H1 (cell line): ENCODE results near the gene ZFP91. TPM values are rescaled to one million over a fixed set of nuclear protein-coding genes. Genes with fewer than 3 reads are reported as not detected.

Source experiments
- CTCF ChIA-PET: fragments of 300-600 bp; sonication (Branson Sonifier 250); formaldehyde crosslinking; loops from one replicate; lab custom pipeline; 2021; ENCODE audit not compliant: partially characterized antibody; lab: Charles Lee
- POLR2A ChIA-PET: fragments of 300-600 bp; sonication (Branson Sonifier 250); formaldehyde crosslinking; loops from one replicate; lab custom pipeline; 2021; ENCODE audit warnings: inconsistent platforms; ENCODE audit not compliant: partially characterized antibody; lab: Charles Lee
- DNase-seq, 2 experiments: peaks; one replicate each; pipeline versions ENCODE4 v3.0.0 to v3.0.0-alpha.2; 2010 to 2022; ENCODE audit warnings: low spot score in 2 of 2, low read depth in 1 of 2, mixed read lengths in 1 of 2
- FAIRE-seq: peaks from 2 replicates; lab custom pipeline; 2011; peaks lifted over from hg19 to GRCh38; lab: Jason Lieb, UNC
- H2AFZ ChIP-seq: 2 replicates; pipeline ENCODE4 v1.8.1; 2012; ENCODE audit warnings: low read length, inconsistent platforms
- H2AK5ac ChIP-seq: 2 replicates; pipeline ENCODE4 v1.6.1; 2013; ENCODE audit warnings: low read depth, low read length
- H2BK120ac ChIP-seq: replicated peaks from 2 replicates; pipeline ENCODE3; 2013; ENCODE audit warnings: low read depth, low read length, inconsistent platforms
- H2BK12ac ChIP-seq: 2 replicates; pipeline ENCODE4 v1.6.1; 2013; ENCODE audit warnings: low read depth, low read length
- H2BK15ac ChIP-seq: 2 replicates; pipeline ENCODE4 v1.6.1; 2013; ENCODE audit warnings: low read length
- H2BK20ac ChIP-seq: 2 replicates; pipeline ENCODE4 v1.6.1; 2013; ENCODE audit warnings: low read length
- H2BK5ac ChIP-seq: 2 replicates; pipeline ENCODE4 v1.6.1; 2013; ENCODE audit warnings: low read depth, low read length
- H3K14ac ChIP-seq: 2 replicates; pipeline ENCODE4 v1.6.1; 2013; ENCODE audit warnings: inconsistent platforms; ENCODE audit not compliant: insufficient read length
- H3K18ac ChIP-seq: 2 replicates; pipeline ENCODE4 v1.6.1; 2013; ENCODE audit warnings: low read length; ENCODE audit errors: extremely low read depth
- H3K23ac ChIP-seq: 2 replicates; pipeline ENCODE4 v1.6.1; 2013; ENCODE audit warnings: inconsistent platforms; ENCODE audit not compliant: insufficient read length
- H3K23me2 ChIP-seq: 2 replicates; pipeline ENCODE4 v1.6.1; 2013; ENCODE audit warnings: low read depth, low read length
- H3K27ac ChIP-seq: 2 replicates; pipeline ENCODE4 v1.6.1; 2011; ENCODE audit warnings: low read depth, low read length, inconsistent platforms
- H3K27me3 ChIP-seq, 4 experiments: replicated peaks in 1 of 4; 1 replicate in 1 of 4; 2 replicates in 3 of 4; pipeline versions ENCODE4 v1.6.1 to v1.8.1; 2011 to 2013; ENCODE audit warnings: low read length in 3 of 4, mild to moderate bottlenecking in 3 of 4, inconsistent platforms in 2 of 4, mixed read lengths in 2 of 4, moderate library complexity in 1 of 4; ENCODE audit not compliant: control insufficient read depth in 3 of 4, insufficient read depth in 3 of 4; ENCODE audit errors: extremely low read depth in 1 of 4
- H3K36me3 ChIP-seq, 4 experiments: 2 replicates each; pipeline versions ENCODE4 v1.6.1 to v1.8.1; 2011 to 2013; ENCODE audit warnings: mild to moderate bottlenecking in 4 of 4, low read length in 3 of 4, moderate library complexity in 2 of 4, control low read depth in 1 of 4, inconsistent platforms in 1 of 4; ENCODE audit not compliant: insufficient read depth in 4 of 4, control insufficient read depth in 2 of 4
- H3K4ac ChIP-seq: replicated peaks from 2 replicates; pipeline ENCODE3; 2013; ENCODE audit warnings: low read length, low read depth, mixed read lengths, inconsistent platforms; ENCODE audit not compliant: insufficient read length
- H3K4me1 ChIP-seq, 4 experiments: replicated peaks in 1 of 4; 1 replicate in 1 of 4; 2 replicates in 3 of 4; pipeline versions ENCODE4 v1.6.1 to v1.8.1; 2011 to 2013; ENCODE audit warnings: low read length in 3 of 4, inconsistent platforms in 2 of 4, mixed read lengths in 1 of 4; ENCODE audit not compliant: insufficient read depth in 4 of 4, control insufficient read depth in 3 of 4
- H3K4me2 ChIP-seq, 2 experiments: 2 replicates each; pipeline versions ENCODE4 v1.6.1 to v1.8.1; 2011 to 2013; ENCODE audit warnings: low read depth in 2 of 2, low read length in 2 of 2, control low read depth in 1 of 2, inconsistent platforms in 1 of 2, mild to moderate bottlenecking in 1 of 2; ENCODE audit not compliant: insufficient read depth in 1 of 2
- H3K4me3 ChIP-seq, 4 experiments: fragments of 200-600, 300-600 bp in 1 of 4; sonication (generic), shearing (Covaris generic), sonication (Bioruptor Twin) in 1 of 4; 2 replicates each; pipeline versions ENCODE4 v1.5.1 to v1.8.1; 2011 to 2016; ENCODE audit warnings: low read length in 4 of 4, low read depth in 3 of 4, control low read depth in 2 of 4, inconsistent platforms in 2 of 4, mild to moderate bottlenecking in 2 of 4, mixed read lengths in 1 of 4, moderate library complexity in 1 of 4; ENCODE audit not compliant: insufficient read depth in 2 of 4; ENCODE audit errors: extremely low read depth in 1 of 4
- H3K56ac ChIP-seq: replicated peaks from 2 replicates; pipeline ENCODE3; 2013; ENCODE audit warnings: low read depth, mild to moderate bottlenecking, mixed read lengths, low read length, inconsistent platforms; ENCODE audit not compliant: insufficient read length
- H3K79me1 ChIP-seq: 2 replicates; pipeline ENCODE4 v1.6.1; 2013; ENCODE audit warnings: low read depth, low read length, control low read depth
- H3K79me2 ChIP-seq, 2 experiments: 2 replicates each; pipeline versions ENCODE4 v1.6.1 to v1.8.1; 2012 to 2013; ENCODE audit warnings: low read length in 2 of 2, mild to moderate bottlenecking in 2 of 2, inconsistent platforms in 1 of 2; ENCODE audit not compliant: insufficient read depth in 2 of 2, control insufficient read depth in 1 of 2
- H3K9ac ChIP-seq, 4 experiments: replicated peaks in 1 of 4; 1 replicate in 1 of 4; 2 replicates in 3 of 4; pipeline versions ENCODE4 v1.6.1 to v1.8.1; 2011 to 2013; ENCODE audit warnings: low read depth in 3 of 4, low read length in 3 of 4, control low read depth in 2 of 4, mild to moderate bottlenecking in 2 of 4, moderate library complexity in 2 of 4, inconsistent platforms in 1 of 4; ENCODE audit errors: extremely low read depth in 1 of 4
- H3K9me3 ChIP-seq, 2 experiments: 2 replicates each; pipeline versions ENCODE4 v1.6.1 to v1.8.1; 2012 to 2013; ENCODE audit warnings: mild to moderate bottlenecking in 2 of 2, moderate library complexity in 2 of 2, control low read depth in 1 of 2, inconsistent platforms in 1 of 2, low read depth in 1 of 2, low read length in 1 of 2, mixed read lengths in 1 of 2; ENCODE audit not compliant: insufficient read depth in 2 of 2
- H4K20me1 ChIP-seq, 2 experiments: replicated peaks in 1 of 2; 2 replicates each; pipeline versions ENCODE3 to v1.8.1; 2011 to 2013; ENCODE audit warnings: inconsistent platforms in 2 of 2, low read length in 2 of 2, mild to moderate bottlenecking in 1 of 2; ENCODE audit not compliant: insufficient read depth in 2 of 2, control insufficient read depth in 1 of 2
- H4K5ac ChIP-seq: 2 replicates; pipeline ENCODE4 v1.6.1; 2013; ENCODE audit warnings: low read length, low read depth, mixed read lengths, inconsistent platforms; ENCODE audit not compliant: insufficient read length
- H4K8ac ChIP-seq: 2 replicates; pipeline ENCODE4 v1.8.0; 2013; ENCODE audit warnings: mild to moderate bottlenecking, moderate library complexity, low read length, inconsistent platforms; ENCODE audit not compliant: insufficient read depth; ENCODE audit errors: extremely low read depth
- H4K91ac ChIP-seq: replicated peaks from 2 replicates; pipeline ENCODE3; 2013; ENCODE audit warnings: low read length, mixed read lengths, inconsistent platforms; ENCODE audit not compliant: insufficient read length
- BACH1 ChIP-seq: IDR thresholded peaks from 2 replicates; pipeline ENCODE4 v1.6.1; 2012; ENCODE audit warnings: low read length, improper control_type of control experiment
- BRCA1 ChIP-seq: IDR thresholded peaks from 2 replicates; pipeline ENCODE4 v1.6.1; 2012; ENCODE audit warnings: low read depth, low read length, improper control_type of control experiment
- CBX8 ChIP-seq: fragments of 300-800, 300-1000 bp; sonication (generic); IDR thresholded peaks from 2 replicates; pipeline ENCODE4 v1.7.1; 2016; ENCODE audit warnings: low read depth, low read length, borderline replicate concordance
- GABPA ChIP-seq: IDR thresholded peaks from 2 replicates; pipeline ENCODE4 v1.6.1; 2011; ENCODE audit warnings: mild to moderate bottlenecking, low read length, moderate library complexity, borderline replicate concordance; ENCODE audit not compliant: insufficient read depth
- HDAC2 ChIP-seq, 2 experiments: fragments of 300-600 bp in 1 of 2; sonication (generic) in 1 of 2; IDR thresholded peaks; 2 replicates each; pipeline ENCODE4 v1.6.1; 2011 to 2012; ENCODE audit warnings: low read depth in 2 of 2, low read length in 2 of 2, mild to moderate bottlenecking in 2 of 2, moderate library complexity in 2 of 2, borderline replicate concordance in 1 of 2, inconsistent platforms in 1 of 2
- KDM1A ChIP-seq: fragments of 200-600, 300-600 bp; sonication (generic); IDR thresholded peaks from 2 replicates; pipeline ENCODE4 v1.7.1; 2016; ENCODE audit warnings: mild to moderate bottlenecking, low read length, borderline replicate concordance
- RNF2 ChIP-seq: fragments of 200-900, 300-1000 bp; sonication (generic); IDR thresholded peaks from 2 replicates; pipeline ENCODE4 v1.7.1; 2016; ENCODE audit warnings: borderline replicate concordance, low read depth, mild to moderate bottlenecking, antibody characterized with exemption, low read length; ENCODE audit not compliant: poor library complexity, severe bottlenecking; ENCODE audit errors: missing control alignments
- SIN3A ChIP-seq, 2 experiments: IDR thresholded peaks in 1 of 2; conservative IDR thresholded peaks in 1 of 2; 2 replicates each; pipeline ENCODE4 v1.6.1; 2011 to 2012; ENCODE audit warnings: low read length in 2 of 2, improper control_type of control experiment in 1 of 2, low read depth in 1 of 2, mild to moderate bottlenecking in 1 of 2
- SIRT6 ChIP-seq: IDR thresholded peaks from one replicate; pipeline ENCODE4 v1.7.1; 2012; ENCODE audit warnings: low read length, inconsistent platforms
- SIX5 ChIP-seq: IDR thresholded peaks from 2 replicates; pipeline ENCODE4 v1.6.1; 2011; ENCODE audit warnings: mild to moderate bottlenecking, low read depth, low read length
- SP4 ChIP-seq: IDR thresholded peaks from 2 replicates; pipeline ENCODE4 v1.6.1; 2012; ENCODE audit warnings: low read length, inconsistent platforms
- TEAD4 ChIP-seq: IDR thresholded peaks from 2 replicates; pipeline ENCODE4 v1.6.1; 2012; ENCODE audit warnings: low read depth, low read length, inconsistent platforms, mixed read lengths
- WGBS, 2 experiments: shearing (Covaris generic) in 1 of 2; methylation state at CpG; one replicate each; pipeline versions ENCODE4 v1.1.6 to v1.1.7; 2013 to 2015; ENCODE audit warnings: low lambda C conversion rate in 2 of 2, mixed read lengths in 2 of 2, inconsistent platforms in 1 of 2, low coverage in 1 of 2, missing lambda C conversion rate in 1 of 2; ENCODE audit not compliant: insufficient replicate concordance in 2 of 2, insufficient coverage in 1 of 2, insufficient read length in 1 of 2; ENCODE audit errors: extremely low coverage in 1 of 2, missing lambda C conversion rate in 1 of 2; 5-methylcytosine and 5-hydroxymethylcytosine counted together
- polyA plus RNA-seq, 7 experiments: library from polyadenylated mRNA; depleted of rRNA in 3 of 7; stranded (reverse) in 5 of 7; unstranded in 2 of 7; fragments of >200 nt in 5 of 7; fragments of 200-250 nt in 2 of 7; gene quantifications; 1 replicate in 5 of 7; 2 replicates in 1 of 7; 4 replicates in 1 of 7; pipeline versions ENCODE4 v1.2.1 to v1.2.3, GENCODE V29; 2011 to 2013; ENCODE audit warnings: missing spikeins in 2 of 7, mixed read lengths in 2 of 7
- total RNA-seq: library from RNA; stranded (reverse); fragmentation: NEBNext Ultra II Directional; extraction: Animal tissue kit (Norgen Biotek cat#: 25700); gene quantifications from 2 replicates; pipeline ENCODE4 v1.2.1, GENCODE V29; 2021
- TF ChIP-seq, protein P1 (sequence below): IDR thresholded peaks from 2 replicates; pipeline ENCODE4 v1.6.1; 2011; ENCODE audit warnings: low read depth, mild to moderate bottlenecking, low read length; ENCODE audit not compliant: insufficient read depth

Gene ZFP91
- total and polyA plus RNA-seq, 2 of the 8 experiments (the other 6 are each of a cell fraction or from before 2014, with no cell fraction given), result 10.7 to 29.0 TPM

DNA sequence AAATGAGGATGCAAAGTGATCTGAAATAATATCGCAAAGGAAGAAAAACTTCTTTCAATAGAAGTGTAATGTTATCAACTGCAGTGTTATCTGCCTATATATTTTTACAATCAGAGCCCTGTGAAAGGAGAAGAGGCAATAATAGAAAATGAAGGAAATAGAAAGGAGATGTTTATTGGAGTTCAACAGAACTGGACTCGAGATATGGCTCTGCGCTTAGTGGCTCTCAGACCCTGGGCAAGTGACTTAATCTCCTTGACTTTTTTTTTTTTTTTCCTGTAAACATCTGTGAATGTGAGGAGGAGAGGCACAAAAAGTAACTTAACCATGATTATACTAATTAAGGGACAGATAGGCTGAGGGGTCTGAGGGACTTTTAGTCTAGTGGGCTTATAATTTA, 62.5 kb downstream of the ZFP91 start:
- H2BK15ac ChIP-seq, result no peak overlapping the region
- H3K79me1 ChIP-seq, result no peaks in the 10 kb centered on the region
- no peaks in the 10 kb centered on the region; a peak in 1 of 7 replicates for H3K27me3 ChIP-seq
- POLR2A ChIA-PET, result no interaction called here
- no peak overlapping the region for H4K5ac ChIP-seq
- FAIRE-seq (no peak), DNase-seq (no peak)
- H3K23me2 ChIP-seq, result no peaks in the 10 kb centered on the region
- H4K8ac ChIP-seq, result no peak overlapping the region
- H3K79me2 ChIP-seq, result no peaks in the 10 kb centered on the region
- H2BK12ac ChIP-seq, result no peak overlapping the region
- H3K27ac ChIP-seq, result no peak overlapping the region
- H2BK120ac ChIP-seq, result no peak overlapping the region
- H3K56ac ChIP-seq, result no peak overlapping the region
- H4K20me1 ChIP-seq, result no peaks in the 10 kb centered on the region
- no peak overlapping the region for H3K4me3 ChIP-seq
- no peak overlapping the region for H4K91ac ChIP-seq
- H3K9me3 ChIP-seq, result peaks cover 12 to 16% of the 10 kb centered on the region in 2 experiments
- CTCF ChIA-PET, result interaction anchor here (1.2 to 4.8 kb wide), 5 partner anchors 12 to 412 kb away, joined by 3 to 37 read pairs (median 5); no protein-coding TSS in a partner anchor
- H3K4me1 ChIP-seq, result no peaks in the 10 kb centered on the region
- no peak overlapping the region for H3K23ac ChIP-seq
- H3K4me2 ChIP-seq, result no peak overlapping the region
- no peaks in the 10 kb centered on the region for H3K36me3 ChIP-seq
- H2BK20ac ChIP-seq, result no peak overlapping the region
- H2AK5ac ChIP-seq, result no peak overlapping the region
- H3K14ac ChIP-seq, result no peak overlapping the region
- no peak overlapping the region for H3K9ac ChIP-seq
- H3K18ac ChIP-seq, result no peak overlapping the region
- no peak overlapping the region for H2BK5ac ChIP-seq
- H3K4ac ChIP-seq, result no peak overlapping the region
- WGBS, 2 experiments, result 80% methylated on average over 3 of the region's 3 CpGs; no CpG with 5 or more reads in 1 of the 2 experiments
- H2AFZ ChIP-seq, result no peak overlapping the region
- TF ChIP-seq TEAD4, result no peak
- TF ChIP-seq BACH1, result no peak
- TF ChIP-seq GABPA, result no peak
- no peak for TF ChIP-seq SIX5
- no peak for TF ChIP-seq KDM1A
- TF ChIP-seq SIN3A (conservative IDR thresholded peaks at IDR 0.05 in 1 of 2, IDR thresholded peaks at IDR 0.05 in 1 of 2; ENCODE audit: low read depth in 1 of 2, low read length in 2 of 2), result no peak
- no peak for TF ChIP-seq BRCA1
- no peak for TF ChIP-seq RNF2
- TF ChIP-seq, protein P1, sequence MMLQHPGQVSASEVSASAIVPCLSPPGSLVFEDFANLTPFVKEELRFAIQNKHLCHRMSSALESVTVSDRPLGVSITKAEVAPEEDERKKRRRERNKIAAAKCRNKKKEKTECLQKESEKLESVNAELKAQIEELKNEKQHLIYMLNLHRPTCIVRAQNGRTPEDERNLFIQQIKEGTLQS, result no peak
- TF ChIP-seq CBX8, result no peak
- no peak for TF ChIP-seq SIRT6
- no peak for TF ChIP-seq HDAC2 (IDR thresholded peaks at IDR 0.05; ENCODE audit: borderline replicate concordance in 1 of 2, low read depth in 2 of 2, low read length in 2 of 2)
- TF ChIP-seq SP4, result no peak
